GM12864 (cell line): ENCODE measurements around the gene ANXA4.

Experiments
- DNase-seq: peaks from one replicate; pipeline ENCODE4 v3.0.0-alpha.2; 2011; ENCODE audit warnings: low read depth
- H3K4me3 ChIP-seq: 2 replicates; pipeline ENCODE4 v1.5.1; 2011; ENCODE audit warnings: mild to moderate bottlenecking, low read depth, low read length, control low read depth
- TF ChIP-seq, protein P1 (sequence below): IDR thresholded peaks from 2 replicates; pipeline ENCODE4 v1.5.1; 2011; ENCODE audit warnings: low read depth, mild to moderate bottlenecking, moderate library complexity, low read length, control low read depth, inconsistent platforms; ENCODE audit errors: missing control alignments

ANXA4 gene

DNA sequence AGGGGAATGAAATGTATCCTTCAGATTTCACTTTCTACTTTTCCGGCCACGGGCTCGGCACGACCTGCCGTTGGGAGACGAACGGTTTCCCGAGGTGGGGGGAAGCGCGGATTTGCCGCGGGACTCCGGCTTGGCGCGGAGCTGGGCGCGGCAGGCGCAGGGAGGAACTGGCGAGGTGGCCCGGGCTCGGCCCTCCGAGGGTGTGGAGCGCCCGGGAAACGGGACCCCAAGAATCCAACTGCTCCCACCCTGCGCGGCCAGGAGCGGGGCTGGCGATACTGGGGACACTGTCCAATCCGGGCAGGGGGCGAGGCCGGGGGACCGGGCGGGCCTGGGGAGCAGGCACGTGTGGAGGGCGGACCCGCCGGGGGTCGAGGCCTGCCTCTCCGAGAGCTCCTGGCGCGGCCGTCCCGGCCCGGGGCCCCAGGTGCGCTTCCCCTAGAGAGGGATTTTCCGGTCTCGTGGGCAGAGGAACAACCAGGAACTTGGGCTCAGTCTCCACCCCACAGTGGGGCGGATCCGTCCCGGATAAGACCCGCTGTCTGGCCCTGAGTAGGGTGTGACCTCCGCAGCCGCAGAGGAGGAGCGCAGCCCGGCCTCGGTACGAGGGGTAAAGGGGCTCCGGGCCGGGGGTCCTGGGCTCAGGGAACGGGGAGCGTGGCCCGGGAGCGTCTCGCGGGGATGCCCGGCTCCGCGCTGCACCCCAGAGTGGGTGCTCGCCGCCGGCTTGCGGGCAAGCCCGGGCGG is at the start of gene ANXA4:
TSS of gene ANXA4 (plus strand) at position 560 of the 747 bp plus-strand sequence. CDS start 39,432 bp downstream, outside the sequence.
- TF ChIP-seq, protein P1, sequence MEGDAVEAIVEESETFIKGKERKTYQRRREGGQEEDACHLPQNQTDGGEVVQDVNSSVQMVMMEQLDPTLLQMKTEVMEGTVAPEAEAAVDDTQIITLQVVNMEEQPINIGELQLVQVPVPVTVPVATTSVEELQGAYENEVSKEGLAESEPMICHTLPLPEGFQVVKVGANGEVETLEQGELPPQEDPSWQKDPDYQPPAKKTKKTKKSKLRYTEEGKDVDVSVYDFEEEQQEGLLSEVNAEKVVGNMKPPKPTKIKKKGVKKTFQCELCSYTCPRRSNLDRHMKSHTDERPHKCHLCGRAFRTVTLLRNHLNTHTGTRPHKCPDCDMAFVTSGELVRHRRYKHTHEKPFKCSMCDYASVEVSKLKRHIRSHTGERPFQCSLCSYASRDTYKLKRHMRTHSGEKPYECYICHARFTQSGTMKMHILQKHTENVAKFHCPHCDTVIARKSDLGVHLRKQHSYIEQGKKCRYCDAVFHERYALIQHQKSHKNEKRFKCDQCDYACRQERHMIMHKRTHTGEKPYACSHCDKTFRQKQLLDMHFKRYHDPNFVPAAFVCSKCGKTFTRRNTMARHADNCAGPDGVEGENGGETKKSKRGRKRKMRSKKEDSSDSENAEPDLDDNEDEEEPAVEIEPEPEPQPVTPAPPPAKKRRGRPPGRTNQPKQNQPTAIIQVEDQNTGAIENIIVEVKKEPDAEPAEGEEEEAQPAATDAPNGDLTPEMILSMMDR, result no peak
- DNase-seq, result no peak
- H3K4me3 ChIP-seq, result peak within 1 kb of the TSS; percentile 65

DNA sequence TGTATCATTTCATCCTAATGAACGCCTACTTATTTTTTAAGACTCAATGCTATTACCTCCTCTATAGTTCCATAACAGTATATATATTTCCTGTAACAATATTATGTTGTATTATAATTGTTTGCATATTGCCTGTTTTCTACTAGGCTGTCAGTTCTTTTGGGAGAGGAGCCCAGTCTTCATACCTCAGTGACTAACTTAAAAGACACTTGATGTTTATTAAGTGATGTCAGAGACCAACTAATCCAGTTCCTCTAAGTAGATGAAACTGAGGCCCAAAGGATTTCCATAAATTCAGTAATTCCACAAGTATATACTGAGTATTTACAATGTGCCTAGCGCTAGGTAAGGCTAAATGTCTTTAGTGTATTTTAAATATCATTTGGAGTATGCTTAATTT is 49.5 kb upstream of the ANXA4 start:
- DNase-seq, result no peak
- TF ChIP-seq, protein P1, result no peak
- no peak overlapping the region for H3K4me3 ChIP-seq

DNA sequence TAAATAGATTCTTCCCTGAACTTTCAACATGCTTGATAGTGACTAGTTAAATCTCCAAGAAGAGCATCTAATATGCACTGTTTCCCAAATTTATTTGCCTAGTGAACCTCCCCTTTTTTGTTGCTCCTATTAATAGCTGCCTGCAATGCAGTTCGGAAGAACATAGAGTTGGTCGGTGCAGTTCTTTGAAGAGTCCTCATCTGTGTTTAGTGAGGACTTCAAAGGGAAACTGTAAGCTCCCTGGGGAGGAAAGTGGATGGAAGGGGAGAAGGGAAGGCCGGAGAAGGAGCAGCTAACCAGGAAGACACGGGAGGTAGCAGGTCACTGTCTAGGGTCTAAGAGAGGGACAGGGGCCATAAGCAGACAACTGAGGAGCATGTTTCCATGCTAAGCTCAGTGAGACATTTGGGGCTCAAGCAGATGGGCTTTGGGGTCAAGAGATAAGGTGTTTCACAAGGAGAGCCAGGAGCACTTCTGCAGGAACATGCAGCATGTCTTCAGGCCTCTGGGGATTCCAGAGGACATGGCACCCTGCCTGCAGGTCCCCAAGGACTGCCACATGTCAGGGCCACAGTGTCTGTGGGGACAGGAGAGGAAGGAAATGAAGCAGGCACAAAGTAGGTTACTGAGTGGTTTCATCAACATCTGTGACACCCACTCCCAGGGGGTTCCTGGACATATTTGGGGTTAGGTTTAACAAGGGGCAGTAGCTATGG is 48.7 kb upstream of the ANXA4 start:
- TF ChIP-seq, protein P1, result no peak
- H3K4me3 ChIP-seq, result no peak overlapping the region
- no peak for DNase-seq

DNA sequence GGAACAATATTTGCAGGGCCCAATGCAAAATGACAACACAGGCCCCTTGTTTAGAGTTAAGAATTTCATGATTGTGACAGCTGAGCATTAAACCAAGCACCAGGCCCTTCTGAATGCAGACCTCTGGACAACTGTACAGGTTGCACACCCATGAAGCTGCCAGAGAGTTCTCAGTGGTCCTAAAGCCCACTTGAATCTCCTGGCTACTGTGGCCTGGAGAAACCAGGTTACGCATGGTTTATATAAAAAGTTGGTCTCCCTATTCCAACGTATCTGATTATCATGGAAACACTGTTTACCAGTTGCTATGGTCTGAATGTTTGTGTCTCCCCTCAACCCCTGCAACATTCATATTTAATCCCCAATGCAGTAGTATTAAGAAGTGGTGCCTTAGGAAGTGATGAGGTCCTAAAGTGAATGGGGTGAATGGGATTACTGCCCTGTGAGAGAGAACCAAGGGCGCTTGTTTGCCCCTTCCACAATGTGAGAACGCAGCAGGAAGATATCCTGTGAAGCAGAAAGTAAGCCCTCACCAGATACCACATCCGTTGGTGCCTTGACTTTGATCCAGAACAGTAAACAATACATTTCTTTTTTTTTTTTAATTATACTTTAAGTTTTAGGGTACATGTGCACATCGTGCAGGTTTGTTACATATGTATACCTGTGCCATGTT is 48.0 kb upstream of the ANXA4 start:
- TF ChIP-seq, protein P1, result no peak
- DNase-seq, result no peak
- no peak overlapping the region for H3K4me3 ChIP-seq

DNA sequence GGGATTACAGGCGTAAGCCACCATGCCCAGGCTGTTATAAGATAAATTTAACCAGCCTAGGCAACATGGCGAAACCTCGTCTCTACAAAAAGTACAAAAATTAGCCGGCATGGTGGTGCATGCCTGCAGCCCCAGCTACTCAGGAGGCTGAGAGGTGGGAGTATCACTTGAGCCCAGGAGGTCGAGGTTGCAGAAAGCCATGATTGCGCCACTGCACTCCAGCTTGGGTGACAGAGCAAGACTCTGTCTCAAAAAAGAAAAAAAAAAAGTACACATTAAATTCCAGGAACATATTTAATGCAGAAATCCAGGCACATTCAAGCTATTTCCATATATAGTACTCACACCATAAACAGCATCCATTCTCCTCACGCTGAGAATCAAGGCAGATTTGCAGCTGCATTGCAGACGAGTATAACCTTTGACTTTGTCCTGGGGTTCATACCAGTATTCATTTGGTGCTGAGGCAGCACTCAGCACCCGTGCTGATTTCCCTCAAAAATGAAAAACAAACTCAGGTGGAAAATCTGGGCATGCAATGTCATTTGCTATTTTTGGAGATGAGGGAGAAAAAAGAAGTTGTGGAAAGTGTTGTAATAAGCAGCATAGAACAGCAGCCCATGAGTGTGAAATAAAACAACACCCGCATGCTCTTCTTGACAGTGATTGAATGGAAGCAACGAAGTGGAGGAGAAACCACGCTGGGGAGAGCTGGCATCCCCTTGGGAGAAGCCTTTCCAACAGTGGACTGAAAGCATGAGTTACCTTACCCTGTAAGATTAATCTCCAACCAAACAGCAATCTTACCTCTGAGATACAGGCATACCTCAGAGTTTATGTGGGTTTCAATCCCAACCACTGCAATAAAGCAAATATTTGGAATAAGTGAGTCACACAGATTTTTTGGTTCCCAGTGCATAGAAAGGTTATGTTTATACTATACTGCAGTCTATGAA is 46.8 kb upstream of the ANXA4 start:
- no peak overlapping the region for H3K4me3 ChIP-seq
- TF ChIP-seq, protein P1, result no peak
- no peak for DNase-seq

DNA sequence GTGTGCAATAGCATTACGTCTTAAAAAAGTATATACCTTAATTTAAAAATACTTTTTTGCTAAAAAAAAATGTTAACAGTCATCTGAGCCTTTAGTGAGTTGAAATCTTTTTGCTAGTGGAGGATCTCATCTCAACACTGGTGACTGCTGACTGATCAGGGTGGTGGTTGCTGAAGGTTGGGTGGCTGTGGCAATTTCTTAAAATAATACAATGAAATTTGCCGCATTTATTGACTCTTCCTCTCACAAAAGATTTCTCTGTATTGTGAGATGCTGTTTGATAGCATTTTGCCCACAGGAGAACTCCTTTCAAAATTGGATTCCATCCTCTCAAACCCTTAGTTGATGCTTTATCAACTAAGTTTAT is 46.1 kb upstream of the ANXA4 start:
- no peak overlapping the region for H3K4me3 ChIP-seq
- DNase-seq, result no peak
- TF ChIP-seq, protein P1, result no peak
